ENCODE results near the gene FIBIN. TPM values are rescaled to one million over a fixed set of nuclear protein-coding genes. Genes with fewer than 3 reads are reported as not detected.

FIBIN gene
- total and polyA plus RNA-seq, 2 donors (not counting 3 experiments of a cell fraction or from before 2014, with no cell fraction given) = not detected

DNA sequence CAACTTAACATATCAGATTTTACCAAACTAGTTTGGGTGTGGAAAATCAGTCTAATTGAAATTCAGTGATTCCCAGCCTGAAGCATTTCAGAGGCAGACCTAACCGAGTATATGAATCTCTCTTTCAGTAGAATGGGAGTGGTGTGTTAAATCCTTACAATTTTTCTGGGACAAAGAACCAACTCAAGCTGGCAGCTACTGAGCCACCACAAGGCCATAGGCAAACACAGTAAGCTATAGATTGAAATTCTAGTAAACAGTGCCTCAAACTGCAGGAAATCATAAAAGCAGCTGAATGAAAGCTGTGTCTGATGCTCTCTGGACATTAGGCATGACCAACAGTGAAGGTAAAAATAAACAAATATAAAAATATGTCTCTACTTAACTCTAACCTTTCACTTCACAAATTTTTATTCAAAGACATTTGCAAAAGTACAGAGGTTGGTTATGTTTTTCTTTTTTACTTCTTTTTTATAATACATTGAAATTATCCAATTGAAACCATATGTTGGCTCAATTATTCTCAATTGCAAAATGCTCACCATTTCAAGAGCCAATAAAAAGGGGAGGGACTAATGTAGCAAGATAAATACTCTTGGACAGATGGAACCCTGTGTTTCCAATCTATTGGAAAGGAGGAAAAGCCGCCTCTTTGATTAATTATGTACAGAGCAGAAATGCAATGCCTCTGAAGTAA lies 35.8 kb upstream of the FIBIN start:
- Histone ChIP-seq H3K9ac (replicated peaks; ENCODE audit: extremely low read depth, insufficient read depth, low read length) (no peak overlapping the region), H2AFZ (ENCODE audit: low read depth, low read length) (no peak overlapping the region), H3K4me2 (ENCODE audit: insufficient read depth, low read length) (no peak overlapping the region), H3K9me3 (replicated peaks; ENCODE audit: control insufficient read depth, insufficient read depth, low read length) (no peaks in the 10 kb centered on the region), H3K79me2 (ENCODE audit: control insufficient read depth, insufficient read depth, low read length) (no peaks in the 10 kb centered on the region), H3K9me1 (replicated peaks; ENCODE audit: control insufficient read depth, extremely low read depth, insufficient read depth, low read length) (no peaks in the 10 kb centered on the region), H3K4me3 (replicated peaks in 1 of 3; ENCODE audit: insufficient read depth in 1 of 3, low read depth in 1 of 3, low read length in 3 of 3) (no peak overlapping the region), H4K20me1 (replicated peaks; ENCODE audit: control insufficient read depth, extremely low read depth, insufficient read depth, low read length) (no peaks in the 10 kb centered on the region), H3K36me3 (ENCODE audit: control insufficient read depth in 2 of 2, extremely low read depth in 1 of 2, insufficient read depth in 2 of 2, low read length in 2 of 2) (no peaks in the 10 kb centered on the region), H3K27me3 (ENCODE audit: control insufficient read depth in 2 of 2, insufficient read depth in 2 of 2, low read length in 2 of 2) (no peaks in the 10 kb centered on the region), H3K27ac (ENCODE audit: insufficient read depth, low read depth, low read length) (no peak overlapping the region), H3K4me1 (ENCODE audit: control insufficient read depth, extremely low read depth, insufficient read depth, low read length) (no peaks in the 10 kb centered on the region)
- dilution Hi-C loops (cut with MboI; ENCODE audit: extremely low pct_ligation_motif_present, low sequenced_read_pairs) (no loop called here), intact Hi-C loops (cut with micrococcal nuclease) (no loop called here)
- TF ChIP-seq GATA2 (IDR thresholded peaks at IDR 0.05; ENCODE audit: insufficient read depth, insufficient read length, low read depth, low read length) (no peak), MYC (IDR thresholded peaks at IDR 0.05; ENCODE audit: low read depth, low read length) (no peak), POLR2A (IDR thresholded peaks at IDR 0.05; ENCODE audit: low read depth, low read length) (no peak), POLR2AphosphoS5 (IDR thresholded peaks at IDR 0.05; ENCODE audit: insufficient read depth, low read depth, low read length) (no peak), JUN (IDR thresholded peaks at IDR 0.05; ENCODE audit: borderline replicate concordance, insufficient read depth, insufficient read length, low read depth) (no peak), FOS (IDR thresholded peaks at IDR 0.05; ENCODE audit: borderline replicate concordance, insufficient read depth, low read length) (no peak), EZH2 (IDR thresholded peaks at IDR 0.05; ENCODE audit: borderline replicate concordance, low read depth, low read length, severe bottlenecking) (no peak)
- TF ChIP-seq, protein P1, sequence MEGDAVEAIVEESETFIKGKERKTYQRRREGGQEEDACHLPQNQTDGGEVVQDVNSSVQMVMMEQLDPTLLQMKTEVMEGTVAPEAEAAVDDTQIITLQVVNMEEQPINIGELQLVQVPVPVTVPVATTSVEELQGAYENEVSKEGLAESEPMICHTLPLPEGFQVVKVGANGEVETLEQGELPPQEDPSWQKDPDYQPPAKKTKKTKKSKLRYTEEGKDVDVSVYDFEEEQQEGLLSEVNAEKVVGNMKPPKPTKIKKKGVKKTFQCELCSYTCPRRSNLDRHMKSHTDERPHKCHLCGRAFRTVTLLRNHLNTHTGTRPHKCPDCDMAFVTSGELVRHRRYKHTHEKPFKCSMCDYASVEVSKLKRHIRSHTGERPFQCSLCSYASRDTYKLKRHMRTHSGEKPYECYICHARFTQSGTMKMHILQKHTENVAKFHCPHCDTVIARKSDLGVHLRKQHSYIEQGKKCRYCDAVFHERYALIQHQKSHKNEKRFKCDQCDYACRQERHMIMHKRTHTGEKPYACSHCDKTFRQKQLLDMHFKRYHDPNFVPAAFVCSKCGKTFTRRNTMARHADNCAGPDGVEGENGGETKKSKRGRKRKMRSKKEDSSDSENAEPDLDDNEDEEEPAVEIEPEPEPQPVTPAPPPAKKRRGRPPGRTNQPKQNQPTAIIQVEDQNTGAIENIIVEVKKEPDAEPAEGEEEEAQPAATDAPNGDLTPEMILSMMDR (IDR thresholded peaks at IDR 0.05; ENCODE audit: extremely low read depth in 1 of 2, insufficient read depth in 1 of 2, low read depth in 1 of 2, low read length in 2 of 2) = no peak
- TF ChIP-seq, protein P2, sequence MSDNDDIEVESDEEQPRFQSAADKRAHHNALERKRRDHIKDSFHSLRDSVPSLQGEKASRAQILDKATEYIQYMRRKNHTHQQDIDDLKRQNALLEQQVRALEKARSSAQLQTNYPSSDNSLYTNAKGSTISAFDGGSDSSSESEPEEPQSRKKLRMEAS (IDR thresholded peaks at IDR 0.05; ENCODE audit: insufficient read depth, insufficient read length) = no peak
- ChIA-PET CTCF (no interaction called here), POLR2A (no interaction called here)
- BruUV-seq (replicated peaks) = no TSS peak
- FAIRE-seq (no peak), DNase-seq (ENCODE audit: low read depth, low spot score) (no peak)

Data from endothelial cell of umbilical vein (primary cell).